Liver (tissue), 9 donors: ENCODE results near the gene CFAP65. TPM values are rescaled to one million over a fixed set of nuclear protein-coding genes. Genes with fewer than 3 reads are reported as not detected.

Experiments
- DNase-seq: peaks from one replicate; pipeline ENCODE4 v3.0.0-alpha.2; 2017; ENCODE audit warnings: low spot score
- H3K27ac ChIP-seq, 2 donors: one replicate each; pipeline ENCODE4 v1.7.0; 2013; ENCODE audit warnings: inconsistent platforms in 2 of 2, low read length in 2 of 2, control low read depth in 1 of 2, low read depth in 1 of 2, mild to moderate bottlenecking in 1 of 2
- H3K27me3 ChIP-seq, 4 donors: one replicate each; pipeline versions ENCODE4 v1.6.1 to v1.7.0; 2013; ENCODE audit warnings: low read length in 3 of 4, inconsistent platforms in 1 of 4, mild to moderate bottlenecking in 1 of 4, moderate library complexity in 1 of 4; ENCODE audit not compliant: control insufficient read depth in 4 of 4, insufficient read depth in 4 of 4
- H3K36me3 ChIP-seq, 4 donors: one replicate each; pipeline versions ENCODE4 v1.6.1 to v1.7.0; 2013; ENCODE audit warnings: low read length in 3 of 4, mild to moderate bottlenecking in 3 of 4, low read depth in 1 of 4, moderate library complexity in 1 of 4; ENCODE audit not compliant: control insufficient read depth in 4 of 4, insufficient read depth in 3 of 4
- H3K4me1 ChIP-seq, 4 donors: one replicate each; pipeline versions ENCODE4 v1.6.1 to v1.7.0; 2013; ENCODE audit warnings: low read length in 3 of 4, mild to moderate bottlenecking in 3 of 4, moderate library complexity in 1 of 4; ENCODE audit not compliant: control insufficient read depth in 4 of 4, insufficient read depth in 4 of 4
- H3K4me3 ChIP-seq, 3 donors: one replicate each; pipeline versions ENCODE4 v1.6.1 to v1.7.0; 2013; ENCODE audit warnings: low read length in 3 of 3, control low read depth in 1 of 3, low read depth in 1 of 3, mild to moderate bottlenecking in 1 of 3
- H3K9ac ChIP-seq, 2 donors: one replicate each; pipeline ENCODE4 v1.7.0; 2013; ENCODE audit warnings: low read length in 2 of 2, mild to moderate bottlenecking in 2 of 2, moderate library complexity in 2 of 2, control low read depth in 1 of 2, low read depth in 1 of 2
- H3K9me3 ChIP-seq, 4 donors: one replicate each; pipeline versions ENCODE4 v1.6.1 to v1.7.0; 2013; ENCODE audit warnings: low read length in 3 of 4; ENCODE audit not compliant: control insufficient read depth in 4 of 4
- CTCF ChIP-seq: fragments of 150-350 bp; IDR thresholded peaks from 2 replicates; pipeline ENCODE4 v1.5.1; 2017; ENCODE audit warnings: improper control_type of control experiment, low read depth, low read length; ENCODE audit not compliant: missing input control
- EGR1 ChIP-seq, 2 donors: IDR thresholded peaks; 2 replicates each; pipeline ENCODE4 v1.6.1; 2016 to 2018; ENCODE audit warnings: antibody characterized with exemption in 2 of 2, low read depth in 2 of 2
- FOXA1 ChIP-seq: IDR thresholded peaks from 2 replicates; pipeline ENCODE4 v1.6.1; 2016; ENCODE audit warnings: antibody characterized with exemption
- HNF4A ChIP-seq, 2 donors: conservative IDR thresholded peaks; 2 replicates each; pipeline ENCODE4 v1.6.1; 2016; ENCODE audit warnings: antibody characterized with exemption in 2 of 2, mild to moderate bottlenecking in 2 of 2
- HNF4G ChIP-seq: IDR thresholded peaks from 2 replicates; pipeline ENCODE4 v1.6.1; 2016; ENCODE audit warnings: antibody characterized with exemption
- JUND ChIP-seq, 2 donors: IDR thresholded peaks; 2 replicates each; pipeline ENCODE4 v1.6.1; 2016; ENCODE audit warnings: antibody characterized with exemption in 2 of 2
- MAX ChIP-seq: IDR thresholded peaks from 2 replicates; pipeline ENCODE4 v1.6.1; 2016; ENCODE audit warnings: antibody characterized with exemption
- NR2F2 ChIP-seq: IDR thresholded peaks from 2 replicates; pipeline ENCODE4 v1.6.1; 2016; ENCODE audit warnings: antibody characterized with exemption
- REST ChIP-seq: IDR thresholded peaks from 2 replicates; pipeline ENCODE4 v1.6.1; 2016; ENCODE audit warnings: antibody characterized with exemption, mild to moderate bottlenecking
- RXRA ChIP-seq, 2 donors: IDR thresholded peaks; 2 replicates each; pipeline ENCODE4 v1.6.1; 2017 to 2018; ENCODE audit warnings: antibody characterized with exemption in 2 of 2, mild to moderate bottlenecking in 1 of 2
- TAF1 ChIP-seq: conservative IDR thresholded peaks from 2 replicates; pipeline ENCODE4 v1.6.1; 2016; ENCODE audit warnings: antibody characterized with exemption, mild to moderate bottlenecking
- YY1 ChIP-seq: IDR thresholded peaks from 2 replicates; pipeline ENCODE4 v1.6.1; 2016; ENCODE audit warnings: antibody characterized with exemption, mild to moderate bottlenecking
- WGBS: extraction: QIAGEN DNeasy Blood & Tissue Kit; methylation state at CpG from one replicate; pipeline ENCODE4 v1.1.7; 2013; 5-methylcytosine and 5-hydroxymethylcytosine counted together
- polyA plus RNA-seq, 2 donors: library from polyadenylated mRNA; stranded (reverse) in 1 of 2; unstranded in 1 of 2; fragments of 200-250 nt in 1 of 2; fragments of >200 nt in 1 of 2; fragmentation: Nextera tagmentation in 1 of 2; extraction: Ambion mirVana in 1 of 2; gene quantifications; one replicate each; pipeline versions ENCODE4 v1.2.1 to v1.2.3, GENCODE V29; 2013 to 2015
- total RNA-seq, 2 donors: library from RNA; depleted of rRNA; stranded (reverse); fragments of >200 nt; gene quantifications; one replicate each; pipeline ENCODE4 v1.2.3, GENCODE V29; 2014
- donor health status: healthy.
- donor health status: healthy.
- donor health status: healthy.
- donor health status: healthy.
- donor health status: healthy.

The CFAP65 gene
- total and polyA plus RNA-seq, 4 donors: not detected

GRCh38 chr2:218961229-218961628 is 80.1 kb downstream of the CFAP65 start:
- WGBS: 9% methylated on average over 4 of the region's 4 CpGs
- Histone ChIP-seq H3K27ac (no peak overlapping the region), H3K4me3 (no peak overlapping the region)

GRCh38 chr2:218960309-218961165 is 80.8 kb downstream of the CFAP65 start:
- H3K9me3 ChIP-seq: no peaks in the 10 kb centered on the region
- no peak for DNase-seq
- peaks cover 0 to 12% (median 5%) of the 10 kb centered on the region in 4 donors for H3K4me1 ChIP-seq
- WGBS: 6% methylated on average over 87 of the region's 87 CpGs
- no peak overlapping the region for H3K9ac ChIP-seq
- H3K4me3 ChIP-seq: no peak overlapping the region
- no peak overlapping the region for H3K27ac ChIP-seq
- H3K27me3 ChIP-seq: peaks cover 6 to 17% (median 9%) of the 10 kb centered on the region in 4 donors
- no peaks in the 10 kb centered on the region for H3K36me3 ChIP-seq
- TF ChIP-seq FOXA1 (no peak), MAX (no peak), TAF1 (no peak), EGR1 (IDR thresholded peaks at IDR 0.05; ENCODE audit: low read depth in 2 of 2) (no peak), NR2F2 (no peak)

More at GRCh38 chr2:218961229-218961628, 80.1 kb downstream of the CFAP65 start:
- Histone ChIP-seq H3K9me3 (no peaks in the 10 kb centered on the region), H3K36me3 (no peaks in the 10 kb centered on the region), H3K4me1 (peaks cover 0 to 12% (median 5%) of the 10 kb centered on the region in 4 donors), H3K27me3 (peaks cover 6 to 17% (median 9%) of the 10 kb centered on the region in 4 donors), H3K9ac (no peak overlapping the region)
- TF ChIP-seq HNF4G (no peak), FOXA1 (no peak), YY1 (no peak), MAX (no peak), RXRA (IDR thresholded peaks at IDR 0.05) (no peak), NR2F2 (no peak), HNF4A (conservative IDR thresholded peaks at IDR 0.05) (no peak), JUND (IDR thresholded peaks at IDR 0.05) (no peak), REST (no peak), CTCF (no peak)
- DNase-seq: no peak
